ENCODE results near the gene PCNP.
"Not testable (repeated sequence)": the region's sequence is repeated elsewhere in the genome, so short reads cannot be mapped to it uniquely, and the experiment has no call there.

PCNP gene

GRCh38 chr3:101634591-101635196 is 60.7 kb downstream of the PCNP start:
- no peak for DNase-seq

DNA sequence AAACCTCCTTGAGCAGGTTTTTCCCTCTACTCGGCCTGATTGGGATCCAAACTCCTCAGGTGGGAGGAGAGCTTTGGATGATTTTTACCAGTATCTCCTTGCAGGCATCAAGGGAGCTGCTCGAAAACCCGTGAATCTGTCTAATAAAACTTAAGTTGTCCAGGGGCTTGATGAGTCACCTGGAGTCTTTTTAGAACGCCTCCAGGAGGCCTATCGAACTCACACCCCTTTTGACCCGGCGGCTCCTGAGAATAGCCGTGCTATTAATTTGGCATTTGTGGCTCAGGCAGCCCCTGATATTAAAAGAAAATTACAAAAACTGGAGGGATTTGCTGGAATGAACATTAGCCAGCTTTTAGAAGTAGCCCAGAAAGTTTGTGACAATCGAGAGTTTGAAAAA is 61.4 kb downstream of the PCNP start:
- DNase-seq, result no peak

GRCh38 chr3:101635954-101636798 is 62.2 kb downstream of the PCNP start:
- peak; percentile 51 for DNase-seq

GRCh38 chr3:101637451-101637850 is 63.5 kb downstream of the PCNP start:
- DNase-seq, result no peak

GRCh38 chr3:101638261-101638745 is 64.3 kb downstream of the PCNP start:
- no peak for DNase-seq

GRCh38 chr3:101639280-101639963 is 65.4 kb downstream of the PCNP start:
- no peak for DNase-seq

GRCh38 chr3:101640256-101640655 is 66.3 kb downstream of the PCNP start:
- no peak for DNase-seq

DNA sequence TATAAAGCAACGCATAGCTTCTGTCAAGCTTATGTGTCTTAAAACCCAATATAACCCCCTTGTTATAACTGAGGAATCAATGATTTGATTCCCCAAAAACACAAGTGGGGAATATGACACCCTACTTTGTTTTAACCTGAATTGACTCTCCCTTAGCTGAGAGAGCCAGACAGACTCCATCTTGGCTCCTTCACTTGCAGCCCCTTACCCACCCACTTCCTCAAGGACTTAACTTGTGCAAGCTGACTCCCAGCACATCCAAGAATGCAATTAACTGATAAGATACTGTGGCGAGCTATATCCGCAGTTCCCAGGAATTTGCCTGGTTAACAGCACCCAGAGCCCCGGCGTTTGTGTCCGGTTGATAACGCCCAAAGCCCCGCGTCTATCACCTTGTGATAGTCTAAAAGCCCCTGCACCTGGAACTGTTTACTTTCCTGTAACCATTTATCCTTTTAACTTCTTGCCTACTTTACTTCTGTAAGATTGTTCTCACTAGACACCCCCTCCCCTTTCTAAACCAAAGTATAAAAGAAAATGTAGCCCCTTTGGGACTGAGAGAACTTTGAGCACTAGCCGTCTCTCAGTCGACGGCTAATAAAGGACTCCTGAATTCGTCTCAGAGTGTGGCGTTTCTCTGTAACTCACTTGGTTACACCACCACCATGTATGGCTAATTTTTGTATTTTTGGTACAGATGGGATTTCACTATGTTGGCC is 67.6 kb downstream of the PCNP start:
- DNase-seq, result not testable (repeated sequence)

DNA sequence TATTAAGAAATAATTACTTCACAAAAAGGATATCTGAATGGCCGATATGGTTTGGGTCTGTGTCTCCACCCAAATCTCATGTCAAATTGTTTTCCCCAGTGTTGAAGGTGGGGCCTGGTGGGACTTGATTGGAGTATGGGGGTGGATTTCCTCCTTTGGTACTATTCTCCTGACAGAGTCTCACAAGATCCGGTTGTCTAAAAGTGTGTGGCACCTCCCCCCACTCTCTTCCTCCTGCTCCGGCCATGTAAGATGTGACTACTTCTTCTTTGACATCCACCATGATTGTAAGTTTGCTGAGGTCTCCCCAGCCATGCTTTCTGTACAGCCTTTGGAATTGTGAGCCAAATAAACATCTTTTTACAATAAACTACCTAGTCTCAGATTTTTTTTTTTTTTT is 68.5 kb downstream of the PCNP start:
- no peak for DNase-seq

DNA sequence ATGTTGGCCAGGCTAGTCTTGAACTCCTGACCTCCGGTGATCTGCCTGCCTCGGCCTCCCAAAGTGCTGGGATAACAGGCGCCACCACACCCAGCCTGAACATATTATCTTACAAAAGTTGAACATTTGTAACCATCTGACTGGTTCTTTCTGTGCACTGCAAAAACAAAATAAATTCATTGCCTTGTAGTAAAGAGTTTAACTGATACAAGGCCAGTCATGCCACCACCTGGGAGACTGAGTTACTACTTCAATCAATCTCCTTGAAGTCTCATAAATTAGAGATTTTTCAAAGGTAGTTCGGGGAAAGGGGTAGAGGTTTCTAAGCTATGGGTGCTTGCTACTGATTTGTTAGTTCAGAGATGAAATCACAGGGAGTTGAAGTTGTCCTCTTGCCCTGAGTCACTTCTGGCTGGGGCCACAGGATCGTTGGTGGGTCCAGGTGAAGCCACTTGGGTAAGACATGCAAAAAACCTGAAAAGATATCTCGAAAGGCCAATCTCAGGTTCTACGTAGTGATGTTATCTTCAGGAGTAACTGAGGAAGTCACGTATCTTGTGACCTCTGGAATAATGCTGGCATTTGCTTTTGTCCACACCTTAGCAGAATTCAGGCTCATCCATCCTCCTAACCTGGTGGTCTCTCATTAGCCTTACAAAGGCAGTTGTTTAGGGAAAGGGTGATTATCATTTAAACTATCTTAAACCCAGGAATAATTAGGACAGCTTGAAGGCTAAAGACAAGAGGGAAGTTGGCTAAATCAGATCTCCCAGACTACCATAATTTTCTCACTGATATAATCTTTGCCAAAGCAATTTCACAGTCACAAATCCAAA is 69.2 kb downstream of the PCNP start:
- no peak for DNase-seq
